IPS-15b (cell line): Measurements from ENCODE around the gene PAGR1.
"Not testable (repeated sequence)": the region's sequence is repeated elsewhere in the genome, so short reads cannot be mapped to it uniquely, and the experiment has no call there.

Source experiments
- H3K27me3 ChIP-seq: one replicate; pipeline ENCODE4 v1.6.1; 2013; ENCODE audit warnings: low read length; ENCODE audit not compliant: control insufficient read depth, insufficient read depth
- H3K36me3 ChIP-seq: one replicate; pipeline ENCODE4 v1.6.1; 2013; ENCODE audit warnings: low read length; ENCODE audit not compliant: control insufficient read depth, insufficient read depth
- H3K4me1 ChIP-seq: one replicate; pipeline ENCODE4 v1.6.1; 2013; ENCODE audit warnings: mild to moderate bottlenecking, low read length; ENCODE audit not compliant: control insufficient read depth, insufficient read depth
- H3K4me3 ChIP-seq: one replicate; pipeline ENCODE4 v1.5.1; 2013; ENCODE audit warnings: low read depth, low read length
- H3K9ac ChIP-seq: one replicate; pipeline ENCODE4 v1.6.1; 2013; ENCODE audit warnings: low read depth, mild to moderate bottlenecking, low read length
- H3K9me3 ChIP-seq: one replicate; pipeline ENCODE4 v1.6.1; 2013; ENCODE audit warnings: mild to moderate bottlenecking, low read length; ENCODE audit not compliant: control insufficient read depth, insufficient read depth

PAGR1 gene

DNA sequence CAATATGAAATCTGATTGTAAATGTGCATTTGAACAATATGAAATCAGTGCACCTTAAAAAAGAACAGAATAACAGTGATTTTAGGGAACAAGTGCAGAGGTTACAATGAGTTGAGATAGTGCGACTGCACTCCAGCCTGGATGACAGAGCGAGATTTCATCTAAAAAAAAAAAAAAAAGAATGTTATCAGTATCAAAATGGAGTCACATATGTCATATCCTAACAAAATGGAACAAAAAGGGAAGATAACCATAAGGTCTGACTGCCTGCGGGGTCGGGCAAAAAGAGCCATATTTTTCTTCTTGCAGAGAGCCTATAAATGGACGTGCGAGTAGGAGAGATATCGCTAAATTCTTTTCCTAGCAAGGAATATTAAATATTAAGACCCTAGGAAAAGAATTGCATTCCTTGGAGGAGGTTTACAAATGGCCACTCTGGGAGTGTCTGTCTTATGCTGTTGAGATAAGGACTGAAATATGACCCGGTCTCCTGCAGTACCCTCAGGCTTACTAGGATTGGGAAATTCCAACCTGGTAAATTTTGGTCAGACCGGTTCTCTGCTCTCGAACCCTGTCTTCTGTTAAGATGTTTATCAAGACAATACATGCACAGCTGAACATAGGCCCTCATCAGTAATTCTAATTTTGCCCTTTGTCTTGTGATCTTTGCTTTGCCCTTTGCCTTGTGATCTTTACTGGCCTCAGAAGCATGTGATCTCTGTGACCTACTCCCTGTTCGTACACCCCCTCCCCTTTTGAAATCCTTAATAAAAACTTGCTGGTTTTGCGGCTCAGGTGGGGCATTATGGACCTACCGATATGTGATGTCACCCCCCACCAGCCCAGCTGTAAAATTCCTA, 32.6 kb upstream of the PAGR1 start:
- not testable (repeated sequence) for H3K9me3 ChIP-seq, H3K9ac ChIP-seq, H3K36me3 ChIP-seq, H3K4me1 ChIP-seq, H3K4me3 ChIP-seq
- peaks cover 20% of the 10 kb centered on the region for H3K27me3 ChIP-seq

DNA sequence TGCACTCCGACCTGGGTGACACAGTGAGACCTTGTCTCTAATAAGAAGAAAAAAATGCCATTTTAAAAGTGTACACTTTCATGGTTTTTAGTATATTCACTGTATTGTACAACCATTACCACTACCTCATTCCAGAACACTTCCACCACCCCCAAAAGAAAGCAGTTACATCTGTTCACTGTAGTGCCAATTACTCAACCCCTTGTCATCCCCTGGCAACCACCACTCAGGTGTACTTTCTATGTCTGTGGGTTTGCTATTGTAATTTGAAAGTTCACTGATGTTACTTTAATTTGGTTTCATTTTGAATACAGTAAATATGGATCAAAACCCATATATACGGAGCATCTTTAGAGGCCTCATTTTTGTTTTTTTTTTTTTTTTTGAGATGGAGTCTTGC, 31.8 kb upstream of the PAGR1 start:
- no peak overlapping the region for H3K9ac ChIP-seq
- H3K36me3 ChIP-seq, result no peaks in the 10 kb centered on the region
- no peaks in the 10 kb centered on the region for H3K9me3 ChIP-seq
- no peaks in the 10 kb centered on the region for H3K4me1 ChIP-seq
- H3K4me3 ChIP-seq, result no peak overlapping the region
- peaks cover 15% of the 10 kb centered on the region for H3K27me3 ChIP-seq

GRCh38 chr16:29784901-29785500, 31.0 kb upstream of the PAGR1 start:
- no peaks in the 10 kb centered on the region for H3K36me3 ChIP-seq
- no peak overlapping the region for H3K9ac ChIP-seq
- peaks cover 2% of the 10 kb centered on the region for H3K4me1 ChIP-seq
- H3K9me3 ChIP-seq, result no peaks in the 10 kb centered on the region
- peak overlapping the region; percentile 64 for H3K4me3 ChIP-seq
- H3K27me3 ChIP-seq, result peaks cover 12% of the 10 kb centered on the region

DNA sequence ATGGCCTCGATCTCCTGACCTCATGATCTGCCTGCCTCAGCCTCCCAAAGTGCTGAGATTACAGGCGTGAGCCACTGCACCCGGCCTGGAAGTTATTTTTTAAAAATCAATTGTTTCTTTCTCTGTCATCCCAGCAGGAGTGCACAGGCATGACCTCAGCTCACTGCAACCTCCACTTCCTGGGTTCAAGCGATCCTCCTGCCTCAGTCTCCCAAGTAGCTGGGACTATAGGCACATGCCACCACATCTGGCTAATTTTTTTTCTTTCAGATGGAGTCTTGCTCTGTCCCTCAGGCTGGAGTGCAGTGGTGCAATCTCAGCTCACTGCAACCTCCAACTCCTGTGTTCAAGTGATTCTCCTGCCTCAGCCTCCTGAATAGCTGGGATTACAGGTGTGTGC, 28.8 kb upstream of the PAGR1 start:
- H3K27me3 ChIP-seq, H3K4me1 ChIP-seq, H3K4me3 ChIP-seq: not testable (repeated sequence)

GRCh38 chr16:29789775-29790182, 26.2 kb upstream of the PAGR1 start:
- Histone ChIP-seq H3K9ac (peak overlapping the region; percentile 99), H3K4me1 (peaks cover 11% of the 10 kb centered on the region), H3K9me3 (no peaks in the 10 kb centered on the region), H3K36me3 (peaks cover 5% of the 10 kb centered on the region), H3K27me3 (peaks cover 3% of the 10 kb centered on the region), H3K4me3 (peak overlapping the region; percentile 94)

More for the DNA sequence above, 28.8 kb upstream of the PAGR1 start:
- H3K9me3 ChIP-seq, H3K36me3 ChIP-seq, H3K9ac ChIP-seq: not testable (repeated sequence)

GRCh38 chr16:29790183-29790948, 25.6 kb upstream of the PAGR1 start, which contains the start of gene KIF22:
Gene KIF22, plus strand, starts transcription at chr16:29790751. Its CDS starts 9 bp downstream, at chr16:29790760.
- peaks cover 3% of the 10 kb centered on the region for H3K27me3 ChIP-seq
- H3K4me3 ChIP-seq, result peak within 1 kb of the TSS; percentile 98
- peak within 1 kb of the TSS; percentile 99 for H3K9ac ChIP-seq
- peaks cover 5% of the 10 kb centered on the region for H3K36me3 ChIP-seq
- peaks cover 11% of the 10 kb centered on the region for H3K4me1 ChIP-seq
- H3K9me3 ChIP-seq, result no peaks in the 10 kb centered on the region

DNA sequence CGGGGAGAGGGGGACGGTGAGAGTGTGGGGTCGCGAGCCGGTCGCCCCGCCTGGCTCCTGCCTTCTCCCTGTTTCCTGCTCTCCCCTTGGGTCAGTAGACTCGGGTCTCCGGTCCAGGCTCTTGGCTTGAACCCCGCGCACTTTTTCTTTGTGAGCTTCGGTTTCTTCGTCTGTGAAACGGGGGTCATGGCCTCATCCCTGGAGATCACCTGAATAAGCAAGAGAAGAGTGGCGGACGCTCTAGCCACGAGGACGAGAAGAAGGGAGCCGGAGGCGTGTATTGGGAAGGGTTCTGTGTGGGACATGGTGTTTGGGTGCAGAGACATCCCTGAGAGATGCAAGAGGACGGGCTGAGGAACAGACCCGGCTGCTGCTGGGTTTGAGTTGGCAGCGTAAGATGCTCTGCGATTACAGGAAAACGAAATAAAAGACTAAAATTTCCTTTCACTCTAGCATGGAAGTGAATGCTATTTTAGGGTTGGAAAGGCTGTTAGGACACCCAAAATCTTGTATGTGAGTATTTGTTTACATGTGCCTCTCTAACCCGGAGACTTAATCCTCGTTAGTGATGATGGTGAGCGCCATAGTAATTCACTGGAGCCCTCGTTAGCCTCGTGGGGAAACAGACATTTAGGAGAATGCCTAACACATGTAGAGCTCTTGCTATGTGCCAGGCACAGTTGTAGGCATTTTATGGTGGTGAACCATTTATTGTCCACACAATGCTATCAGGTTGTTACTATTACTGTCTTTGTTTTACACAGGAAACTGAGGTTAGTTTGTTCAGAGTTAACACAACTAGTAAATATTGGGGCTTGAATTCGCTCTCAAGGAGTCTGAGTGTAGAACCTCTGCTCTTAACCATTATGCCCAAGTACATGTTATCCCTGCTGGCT, 24.8 kb upstream of the PAGR1 start:
- Histone ChIP-seq H3K27me3 (peaks cover 3% of the 10 kb centered on the region), H3K4me1 (peaks cover 11% of the 10 kb centered on the region), H3K9ac (peak overlapping the region; percentile 80)

DNA sequence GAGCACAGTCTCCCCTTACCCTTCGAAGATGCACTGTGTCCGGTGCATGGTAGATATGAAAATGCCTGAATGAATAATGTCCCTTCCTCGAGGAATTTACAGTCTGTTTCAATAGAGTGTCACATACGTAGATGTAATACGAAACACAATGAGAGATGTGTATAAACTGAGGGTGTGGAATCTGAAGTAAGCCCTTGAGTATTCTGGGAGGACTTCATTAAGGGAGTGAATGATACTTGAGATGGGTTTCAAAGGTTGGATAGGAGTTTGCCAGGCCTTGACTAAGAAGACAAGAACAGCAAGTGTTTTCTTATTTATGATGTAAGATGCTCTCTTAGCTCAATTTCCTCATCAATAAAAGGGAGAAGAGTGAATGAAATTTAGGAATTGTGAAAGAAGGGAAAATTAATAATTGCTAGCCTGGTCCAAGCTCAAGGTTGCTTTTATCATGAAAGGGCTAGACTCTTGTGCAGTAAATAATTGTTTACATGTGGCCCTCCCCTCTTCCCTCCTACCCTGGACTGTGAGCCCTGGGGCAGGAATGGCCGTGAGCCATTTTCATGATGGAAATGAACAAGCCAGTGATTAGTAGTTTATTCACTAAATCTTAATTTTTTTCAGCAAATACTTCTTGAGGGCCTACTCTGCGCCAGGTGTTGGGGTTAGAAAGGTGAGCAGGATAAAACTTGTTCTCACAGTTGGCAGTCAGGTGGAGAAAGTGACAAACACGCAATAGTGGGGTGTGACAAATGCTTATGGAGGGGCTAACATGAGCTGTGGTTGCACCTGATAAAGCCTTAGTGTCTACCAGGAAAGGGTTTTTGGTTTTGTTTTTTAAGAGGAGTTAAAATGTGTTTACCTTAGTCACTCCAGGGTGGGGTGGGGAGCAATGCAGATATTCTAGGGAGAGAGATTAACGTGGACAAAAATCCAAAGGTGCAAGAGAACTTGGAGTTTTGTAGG, 23.8 kb upstream of the PAGR1 start:
- H3K9me3 ChIP-seq, result no peaks in the 10 kb centered on the region
- peaks cover 11% of the 10 kb centered on the region for H3K4me1 ChIP-seq
- peaks cover 3% of the 10 kb centered on the region for H3K27me3 ChIP-seq
- H3K9ac ChIP-seq, result peak overlapping the region; percentile 80
- H3K36me3 ChIP-seq, result peaks cover 9% of the 10 kb centered on the region
- peak overlapping the region; percentile 98 for H3K4me3 ChIP-seq

More for the DNA sequence above, 24.8 kb upstream of the PAGR1 start:
- peaks cover 5% of the 10 kb centered on the region for H3K36me3 ChIP-seq
- no peaks in the 10 kb centered on the region for H3K9me3 ChIP-seq
- peak overlapping the region; percentile 98 for H3K4me3 ChIP-seq

DNA sequence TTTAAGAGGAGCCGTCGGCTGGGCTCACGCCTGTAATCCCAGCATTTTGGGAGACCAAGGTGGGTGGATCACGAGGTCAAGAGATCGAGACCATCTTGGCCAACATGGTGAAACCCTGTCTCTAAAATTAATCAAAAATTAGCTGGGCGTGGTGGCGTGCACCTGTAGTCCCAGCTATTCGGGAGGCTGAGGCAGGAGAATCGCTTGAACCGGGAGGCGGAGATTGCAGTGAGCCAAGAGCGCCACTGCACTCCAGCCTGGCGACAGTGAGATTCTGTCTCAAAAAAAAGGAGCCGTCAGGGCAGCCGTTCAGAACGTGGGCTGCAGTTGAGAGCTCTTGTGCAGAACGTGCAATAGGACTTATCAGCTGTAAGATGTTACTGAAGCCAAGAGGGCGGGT, 22.8 kb upstream of the PAGR1 start:
- not testable (repeated sequence) for H3K27me3 ChIP-seq, H3K4me3 ChIP-seq, H3K9ac ChIP-seq, H3K9me3 ChIP-seq
- H3K4me1 ChIP-seq, result peaks cover 11% of the 10 kb centered on the region
- peaks cover 18% of the 10 kb centered on the region for H3K36me3 ChIP-seq

GRCh38 chr16:29794231-29794710, 21.7 kb upstream of the PAGR1 start:
- H3K4me1 ChIP-seq, result peaks cover 11% of the 10 kb centered on the region
- no peak overlapping the region for H3K9ac ChIP-seq
- H3K9me3 ChIP-seq, result no peaks in the 10 kb centered on the region
- no peaks in the 10 kb centered on the region for H3K27me3 ChIP-seq
- no peak overlapping the region for H3K4me3 ChIP-seq
- H3K36me3 ChIP-seq, result peaks cover 30% of the 10 kb centered on the region
